ENCODE measurements around the gene SMOC2.
A peak's percentile ranks its signal among the peaks of the same experiment; 100 is the strongest.

The SMOC2 gene

DNA sequence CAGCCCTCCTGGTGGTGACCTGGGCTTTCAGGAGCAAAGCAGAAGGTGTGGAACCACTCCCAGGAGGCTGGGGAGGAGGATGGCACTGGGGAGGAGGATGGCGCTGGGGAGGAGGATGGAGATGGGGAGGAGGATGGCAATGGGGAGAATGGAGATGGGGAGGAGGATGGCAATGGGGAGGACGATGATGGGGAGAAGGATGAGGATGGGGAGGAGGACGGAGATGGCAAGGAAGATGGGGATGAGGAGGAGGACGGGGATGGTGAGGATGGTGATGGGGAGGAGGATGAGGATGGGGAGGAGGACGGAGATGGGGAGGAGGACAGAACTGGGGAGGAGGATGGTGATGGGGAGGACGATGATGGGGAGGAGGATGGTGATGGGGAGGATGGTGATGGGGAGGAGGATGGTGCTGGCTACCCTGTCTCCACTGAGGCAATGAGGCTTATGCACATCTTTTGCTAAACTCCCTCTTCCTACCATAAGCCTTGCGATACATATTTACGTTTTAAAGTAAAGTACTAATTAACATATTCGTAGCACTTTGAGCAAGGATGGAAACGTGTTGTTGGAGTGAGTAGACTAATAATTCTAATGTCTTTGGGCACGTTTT is 7.4 kb downstream of the SMOC2 start:
- DNase-seq = no peak

DNA sequence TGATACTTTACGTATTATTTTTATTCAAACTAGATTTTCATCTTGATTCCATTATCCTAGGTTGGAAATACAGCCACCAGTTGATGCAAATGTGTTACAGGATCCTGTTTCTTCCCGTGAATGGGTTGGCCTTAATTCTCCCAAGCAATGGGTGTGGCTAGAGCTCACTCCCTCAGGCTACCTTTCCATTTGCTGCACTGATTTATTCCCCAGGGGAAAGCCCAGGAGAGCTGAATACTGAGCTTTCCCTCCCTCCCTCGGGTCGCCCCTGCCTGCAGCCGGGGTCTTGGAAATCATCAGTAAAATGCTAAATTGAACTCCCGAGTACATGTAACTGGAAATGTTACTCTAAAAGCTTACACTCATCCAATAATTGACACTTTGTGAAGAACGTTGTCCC is 9.9 kb downstream of the SMOC2 start:
- DNase-seq = no peak

DNA sequence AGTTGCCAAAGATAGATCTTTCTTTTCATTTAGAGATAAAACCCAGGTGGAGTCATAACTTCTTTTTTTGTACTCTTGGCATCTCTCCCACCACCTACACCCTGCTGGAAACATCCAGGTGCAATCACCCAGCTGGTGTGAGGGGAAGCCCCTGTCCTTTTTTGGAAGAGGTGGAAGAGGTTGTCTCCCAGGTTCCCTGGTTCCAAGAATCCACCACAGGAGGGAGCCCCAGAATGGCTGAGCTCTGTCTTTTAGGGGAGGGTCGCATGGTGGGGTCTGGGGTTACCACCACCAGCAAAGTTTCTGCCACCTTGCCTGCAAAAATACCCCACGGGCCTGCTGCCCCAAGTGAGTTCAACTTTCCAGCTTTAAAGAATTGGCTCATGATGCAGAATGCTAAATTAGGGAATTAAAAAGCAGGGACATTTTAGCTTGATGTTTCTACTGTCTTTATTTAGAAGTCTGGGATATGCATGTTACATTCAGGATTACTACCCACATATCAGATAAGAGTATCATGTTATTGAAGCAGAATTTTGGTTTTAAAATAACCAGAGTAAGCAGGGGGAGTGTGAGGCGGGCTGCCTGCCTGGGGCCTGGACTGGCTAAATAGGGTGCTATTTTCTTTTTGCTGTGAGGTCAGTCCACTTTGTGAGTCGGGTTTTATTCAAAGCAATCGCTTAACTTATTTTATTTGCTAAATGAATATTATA is 11.0 kb downstream of the SMOC2 start:
- DNase-seq = peak; percentile 62

DNA sequence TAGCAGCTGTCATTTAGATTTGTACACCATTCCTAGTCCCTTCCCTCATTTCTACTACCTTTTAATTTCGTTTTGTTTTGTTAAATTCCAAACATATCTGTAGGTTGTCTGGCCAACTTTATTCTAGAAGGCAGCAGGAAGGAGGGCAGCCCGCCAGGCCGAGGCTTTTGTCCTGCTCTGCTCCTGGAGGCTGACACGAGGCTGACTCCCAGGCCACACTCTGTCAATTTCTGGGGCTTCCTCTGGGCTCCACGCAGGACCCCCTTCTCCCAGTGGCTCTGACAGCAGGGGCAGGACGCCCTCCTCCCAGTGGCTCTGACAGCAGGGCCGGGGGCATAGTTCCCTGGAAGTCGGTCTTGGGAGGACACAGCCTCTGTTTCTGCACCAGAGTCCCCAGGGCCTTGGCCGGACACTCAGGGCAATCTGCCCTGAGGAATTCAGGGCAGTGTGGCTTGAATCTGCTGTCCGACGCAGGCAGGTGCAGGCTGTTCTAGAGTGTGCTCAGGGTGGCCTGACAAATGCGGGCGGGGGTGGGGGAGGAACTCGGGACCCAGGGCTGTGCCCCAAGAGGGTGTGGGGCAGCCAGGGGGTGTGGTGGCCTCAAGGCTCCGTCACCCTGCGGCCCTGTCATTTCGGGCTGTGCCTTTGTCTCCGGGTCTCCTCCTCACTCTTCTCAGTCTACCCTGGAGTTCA is 11.8 kb downstream of the SMOC2 start:
- no peak for DNase-seq

DNA sequence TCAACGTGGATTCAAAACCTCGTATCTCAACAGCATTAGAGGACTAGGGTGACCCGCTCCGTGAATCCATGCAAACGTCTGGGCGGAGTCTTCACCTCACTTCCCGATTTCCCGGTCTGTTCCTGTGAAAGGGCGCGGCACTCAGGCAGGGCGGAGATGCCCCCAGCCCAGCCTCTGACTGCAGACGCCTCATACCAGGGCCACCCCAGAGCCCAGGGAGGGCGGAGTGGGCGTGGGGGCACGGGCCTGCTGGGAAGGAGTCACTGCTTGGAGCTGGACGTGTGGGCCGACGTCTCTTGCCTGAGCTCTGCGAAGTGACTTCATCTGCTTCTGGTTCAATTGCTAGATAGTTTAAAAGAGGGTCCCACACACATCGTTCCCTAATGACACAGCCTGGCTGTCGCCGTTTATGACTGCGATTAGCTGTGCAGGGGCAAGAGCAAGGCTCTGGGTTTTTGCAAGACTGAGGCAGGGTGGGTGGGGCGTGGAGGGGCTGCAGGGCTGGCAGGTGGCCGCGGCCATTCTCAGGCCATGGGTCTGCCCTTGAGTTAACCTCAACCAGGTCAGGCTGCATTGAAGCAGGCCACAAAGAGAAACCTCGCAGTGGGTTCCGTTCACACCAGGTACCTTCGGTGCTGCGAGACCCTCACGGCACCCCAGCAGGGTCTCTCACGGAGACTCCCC is 15.0 kb downstream of the SMOC2 start:
- no peak for DNase-seq

DNA sequence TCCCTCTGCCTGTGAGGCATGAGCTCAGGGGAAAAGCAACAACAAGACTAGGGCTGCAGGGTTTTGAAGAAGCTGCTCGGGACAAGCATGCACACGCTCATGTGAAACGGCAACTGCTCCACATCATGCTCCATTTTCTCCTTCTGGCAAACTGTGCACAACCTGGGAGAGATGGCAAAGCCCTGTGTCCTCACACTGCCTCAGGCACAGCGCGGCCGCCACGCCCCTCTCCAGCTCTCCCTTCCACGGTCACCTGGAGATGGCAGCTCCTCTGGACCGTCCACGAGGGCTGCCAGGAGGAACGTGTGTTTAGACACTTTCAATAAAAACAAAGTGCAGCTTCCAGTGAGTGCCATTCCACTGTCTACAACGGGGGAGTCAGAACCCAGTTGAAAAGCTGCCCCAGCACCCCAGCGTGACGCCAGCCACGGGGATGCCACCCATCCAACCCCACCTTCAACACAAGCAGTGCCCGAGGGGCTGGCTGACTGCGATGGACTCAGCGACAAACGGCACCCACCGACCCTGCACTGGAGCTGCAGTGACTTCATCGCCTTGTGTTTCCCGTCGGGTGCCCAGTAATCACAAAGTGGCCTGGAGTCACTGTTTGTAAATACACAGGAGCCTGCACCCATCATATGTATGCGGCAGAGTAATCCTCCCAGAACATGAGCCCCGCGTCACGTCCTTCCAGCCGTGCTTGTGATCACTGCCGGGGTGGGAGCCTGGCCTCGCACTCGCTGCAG is 16.1 kb downstream of the SMOC2 start:
- no peak for DNase-seq

DNA sequence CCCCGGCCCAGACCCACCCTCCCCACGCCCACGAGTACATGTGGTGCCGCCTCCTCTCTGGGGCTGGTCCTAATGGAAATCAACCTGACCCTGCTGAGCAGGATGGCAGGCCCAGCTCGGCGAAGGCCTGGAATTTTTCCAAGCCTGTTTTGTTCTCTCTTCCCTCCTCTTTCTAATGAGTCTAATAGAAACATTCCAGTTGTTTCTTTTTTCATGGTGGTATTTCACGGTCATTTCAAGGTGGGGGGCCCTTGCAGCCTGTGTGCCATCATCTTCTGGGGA is 16.6 kb downstream of the SMOC2 start:
- no peak for DNase-seq

DNA sequence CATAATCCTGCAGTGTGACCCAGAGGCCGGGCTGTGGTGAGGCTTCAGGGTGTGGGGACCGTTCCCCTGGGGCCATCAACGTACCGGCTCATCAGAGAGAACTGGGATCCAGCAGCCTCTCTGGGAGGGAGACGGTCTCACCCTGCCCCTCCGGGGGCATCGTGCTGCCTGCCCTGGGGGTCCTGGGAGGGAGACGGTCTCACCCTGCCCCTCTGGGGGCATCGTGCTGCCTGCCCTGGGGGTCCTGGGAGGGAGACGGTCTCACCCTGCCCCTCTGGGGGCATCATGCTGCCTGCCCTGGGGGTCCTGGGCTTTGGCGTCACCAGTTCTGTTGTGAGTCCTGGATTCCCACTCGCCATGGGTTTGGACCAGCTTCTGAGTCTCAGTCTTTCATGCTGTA is 17.1 kb downstream of the SMOC2 start:
- no peak for DNase-seq

DNA sequence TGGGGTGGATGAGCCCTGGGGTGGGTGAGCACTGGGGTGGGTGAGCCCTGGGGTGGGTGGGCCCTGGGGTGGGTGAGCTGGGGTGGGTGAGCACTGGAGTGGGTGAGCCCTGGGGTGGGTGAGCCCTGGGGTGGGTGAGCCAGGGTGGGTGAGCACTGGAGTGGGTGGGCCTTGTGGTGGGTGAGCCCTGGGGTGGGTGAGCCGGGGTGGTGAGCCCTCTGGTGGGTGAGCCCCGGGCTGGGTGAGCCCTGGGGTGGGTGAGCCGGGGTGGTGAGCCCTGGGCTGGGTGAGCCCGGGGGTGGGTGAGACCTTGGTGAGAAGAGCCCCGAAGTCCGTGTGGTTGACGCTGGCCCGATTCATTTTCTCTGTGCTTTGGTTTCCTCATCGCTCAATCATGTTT is 18.6 kb downstream of the SMOC2 start:
- DNase-seq = no peak

DNA sequence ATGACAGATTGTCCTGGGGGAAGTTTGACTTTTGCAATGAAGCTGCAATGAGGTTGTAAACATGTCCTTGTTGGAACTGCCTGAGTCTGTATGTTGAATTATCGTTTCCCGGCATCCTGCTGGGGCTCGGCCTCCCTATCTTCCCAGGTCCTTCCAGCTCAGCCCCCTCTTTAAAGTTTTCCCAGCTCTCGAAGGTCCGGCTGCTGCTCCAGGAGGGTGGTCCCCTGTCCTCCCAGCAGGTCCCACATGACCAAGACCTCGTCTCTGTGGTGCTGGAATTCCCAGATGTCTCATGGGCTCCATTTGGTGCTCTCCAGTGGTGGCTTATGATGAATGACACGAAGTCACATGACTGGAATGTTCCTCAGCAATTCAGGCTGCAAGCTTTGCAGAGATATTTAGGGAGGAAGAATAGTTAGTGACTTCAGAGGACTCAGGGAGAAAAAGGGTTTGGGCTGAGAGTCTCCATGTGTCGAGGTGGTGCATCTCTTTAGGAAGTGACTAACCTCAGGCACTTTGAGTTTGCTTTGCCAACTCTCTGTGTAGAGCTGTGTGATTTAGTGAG is 21.4 kb downstream of the SMOC2 start:
- DNase-seq = no peak

DNA sequence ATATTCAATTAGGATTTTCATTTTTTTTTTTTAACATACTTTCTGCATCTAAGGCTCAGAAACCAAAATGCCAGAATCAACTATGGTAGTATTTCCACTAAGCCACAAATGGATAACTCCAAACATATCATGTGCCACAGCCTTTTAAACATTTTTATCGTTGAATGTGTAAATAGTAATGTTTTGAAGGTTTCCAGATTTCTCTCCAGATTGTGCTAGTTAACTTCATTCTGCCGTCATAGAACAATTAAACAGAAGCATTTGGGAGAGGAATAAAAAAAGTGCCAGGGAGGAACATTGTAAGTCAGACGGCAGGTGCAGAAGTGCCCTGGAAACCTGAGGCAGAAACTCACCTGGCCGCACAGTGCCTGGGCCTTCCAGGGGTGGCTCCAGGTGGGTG is 23.6 kb downstream of the SMOC2 start:
- DNase-seq = peak; percentile 50

DNA sequence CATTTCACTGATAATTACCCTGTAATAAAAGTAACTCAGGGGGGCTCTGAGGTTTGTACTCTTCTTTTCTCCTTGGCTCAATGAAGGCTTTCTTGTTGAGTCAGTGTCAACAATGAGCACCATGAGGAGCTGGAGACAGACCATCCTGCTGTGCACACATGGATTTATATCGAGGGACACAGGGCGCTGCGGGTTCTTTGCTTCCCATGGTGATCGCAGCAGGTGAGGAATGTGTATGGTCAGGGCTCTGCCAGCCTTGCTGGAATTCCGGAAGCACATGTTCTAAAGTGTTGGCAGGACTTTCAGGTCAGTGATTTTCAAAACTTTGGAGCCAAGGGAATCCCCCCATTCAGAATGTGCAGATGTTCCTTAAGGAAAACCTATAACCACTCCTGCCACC is 27.1 kb downstream of the SMOC2 start:
- peak; percentile 96 for DNase-seq

DNA sequence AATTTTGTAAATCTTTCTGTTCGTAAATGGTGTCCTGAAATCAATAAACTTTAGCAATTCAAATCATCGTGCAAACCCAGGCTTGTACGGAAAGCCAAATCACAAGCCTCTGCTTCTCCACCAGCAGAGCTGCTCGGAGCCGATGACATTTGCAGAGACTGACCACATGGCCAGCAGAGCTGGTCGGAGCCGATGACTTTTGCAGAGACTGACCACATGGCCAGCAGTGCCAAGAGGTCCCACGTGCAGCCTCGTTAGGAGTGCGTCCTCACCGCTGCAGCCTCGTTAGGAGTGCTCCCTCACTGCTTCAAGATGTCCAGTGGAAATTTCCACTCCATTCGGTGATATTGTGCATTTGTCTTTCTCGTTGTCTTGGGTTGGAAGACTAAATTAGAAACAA is 28.5 kb downstream of the SMOC2 start:
- DNase-seq = no peak

DNA sequence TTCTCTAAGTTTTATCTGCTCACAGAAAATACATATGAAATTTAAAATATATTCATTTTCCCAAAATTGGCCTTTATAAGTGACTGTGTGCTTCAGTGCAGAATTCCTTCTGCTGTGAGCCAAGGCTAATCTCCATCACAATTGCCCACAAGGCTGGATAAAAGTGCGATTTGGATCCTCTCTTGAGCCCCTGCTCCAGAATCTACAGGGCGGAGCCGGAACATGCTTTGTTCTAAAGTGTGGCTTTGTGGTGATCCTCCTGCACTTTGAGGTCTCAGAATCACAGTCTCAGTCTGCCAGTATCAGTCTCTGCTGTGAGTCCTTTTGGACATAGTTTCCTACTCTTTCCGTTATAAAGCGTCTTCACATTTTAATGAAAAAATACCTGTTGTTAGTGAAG is 28.9 kb downstream of the SMOC2 start:
- DNase-seq = no peak

DNA sequence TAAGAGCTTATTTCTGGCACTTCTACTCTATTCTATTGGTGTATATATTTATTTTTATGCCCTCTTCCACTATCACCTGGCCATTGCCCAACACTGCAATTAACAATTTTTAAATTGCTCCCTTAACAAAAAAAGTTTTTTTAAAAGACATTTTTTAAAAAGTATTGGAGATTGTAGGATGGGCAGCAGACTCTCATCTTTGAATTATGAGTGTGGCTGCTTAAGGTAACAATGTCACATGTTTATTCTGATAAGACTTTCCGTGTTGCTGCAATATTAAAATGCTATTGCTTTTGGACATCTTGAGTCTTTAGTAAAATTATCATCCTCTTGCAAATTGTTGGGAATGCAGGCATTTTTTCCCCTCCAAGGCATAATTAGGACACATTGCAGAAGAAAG is 31.4 kb downstream of the SMOC2 start:
- DNase-seq = no peak

DNA sequence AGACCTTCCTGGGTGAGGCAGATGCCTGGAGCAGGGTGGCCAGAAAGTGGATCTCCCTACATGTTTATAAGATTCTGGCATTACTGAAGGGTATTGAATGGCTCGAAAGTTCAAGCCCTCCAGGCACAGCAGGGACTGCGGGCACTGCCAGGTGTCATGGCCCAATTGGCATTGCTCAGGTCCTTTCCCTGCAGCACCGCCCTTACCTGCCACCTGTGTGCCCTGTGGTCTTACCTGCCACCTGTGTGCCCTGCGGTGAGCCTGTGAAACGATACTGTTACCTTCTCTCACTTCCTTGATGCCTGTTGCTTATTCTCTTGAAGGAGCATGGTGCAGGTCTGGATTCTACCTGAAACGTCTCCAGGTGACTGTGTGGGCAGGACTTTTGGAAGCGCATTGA is 32.2 kb downstream of the SMOC2 start:
- no peak for DNase-seq

DNA sequence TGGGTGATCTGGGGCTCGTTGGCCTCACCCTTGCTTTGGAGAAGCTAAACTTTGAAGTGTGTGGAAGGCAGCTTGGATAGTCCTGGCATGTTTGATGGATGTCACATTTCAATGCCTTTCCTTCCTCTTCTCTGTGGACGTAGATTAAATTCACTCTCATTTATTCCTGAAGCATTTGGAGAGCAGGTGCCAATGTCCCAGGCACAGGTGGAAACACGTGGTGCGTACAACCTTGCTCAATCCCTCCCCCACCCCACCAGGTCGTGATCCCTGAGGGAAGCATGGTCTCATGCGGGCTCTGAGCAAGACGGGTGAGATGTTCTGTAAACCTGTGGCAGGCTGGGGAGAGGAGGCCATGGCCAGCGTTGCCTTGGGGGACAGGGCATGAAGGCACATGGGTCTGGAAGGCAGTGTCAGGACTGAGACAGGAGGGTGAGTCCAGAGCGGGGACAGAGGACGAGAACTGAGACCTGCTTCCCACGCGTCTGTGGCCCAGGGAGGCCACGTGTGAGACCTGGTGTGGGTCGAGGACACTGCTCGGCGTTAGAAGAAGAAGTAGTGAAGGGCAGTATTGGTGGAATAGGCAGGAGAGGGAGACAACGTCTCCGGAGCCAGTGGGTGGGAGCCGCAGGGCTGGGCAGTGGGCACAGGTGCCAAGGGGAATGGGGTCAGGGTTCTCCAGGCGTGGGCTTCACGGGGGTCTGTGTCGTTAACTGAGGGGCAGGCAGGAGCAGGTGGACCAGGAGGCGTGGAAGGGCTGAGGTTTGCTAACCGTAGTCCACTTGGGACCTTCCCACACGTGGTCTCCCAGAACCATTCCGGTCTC is 34.4 kb downstream of the SMOC2 start:
- no peak for DNase-seq

DNA sequence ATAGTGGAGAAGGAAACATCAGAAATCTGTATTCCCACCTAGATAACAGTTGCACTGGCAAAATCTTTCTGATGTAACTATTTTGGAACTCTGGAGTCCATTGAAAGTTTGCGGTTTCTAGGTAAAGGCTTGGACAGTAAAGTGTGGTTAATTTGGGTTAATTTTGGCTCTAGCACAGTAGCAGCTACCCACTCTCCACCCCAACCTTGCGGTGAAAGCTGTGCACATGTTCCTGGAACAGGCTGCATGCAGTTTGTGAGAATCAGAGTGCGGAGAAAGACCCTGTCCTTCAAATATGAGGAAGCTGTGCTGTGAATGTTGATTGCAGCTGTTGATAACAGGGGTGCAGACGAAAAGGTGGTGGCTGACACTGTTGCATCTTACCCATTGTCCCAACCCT is 38.4 kb downstream of the SMOC2 start:
- no peak for DNase-seq

DNA sequence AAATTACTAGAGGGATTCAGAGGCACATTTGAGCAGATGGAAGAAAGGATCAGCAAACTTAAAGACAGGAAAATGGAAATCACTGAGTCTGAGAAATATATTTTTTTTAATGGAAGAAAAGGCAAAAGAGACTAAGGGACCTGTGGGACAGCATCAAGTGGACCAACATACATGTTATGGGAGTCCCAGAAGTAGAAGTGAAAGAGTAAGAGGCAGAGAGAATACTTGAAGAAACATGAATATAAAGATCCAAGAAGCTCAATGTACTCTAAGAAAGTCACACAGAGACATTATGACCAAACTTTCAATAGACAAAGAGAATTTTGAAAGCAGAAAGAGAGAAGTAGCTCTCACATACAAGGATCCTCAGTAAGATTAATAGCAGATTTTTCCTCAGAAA is 39.5 kb downstream of the SMOC2 start:
- no peak for DNase-seq

DNA sequence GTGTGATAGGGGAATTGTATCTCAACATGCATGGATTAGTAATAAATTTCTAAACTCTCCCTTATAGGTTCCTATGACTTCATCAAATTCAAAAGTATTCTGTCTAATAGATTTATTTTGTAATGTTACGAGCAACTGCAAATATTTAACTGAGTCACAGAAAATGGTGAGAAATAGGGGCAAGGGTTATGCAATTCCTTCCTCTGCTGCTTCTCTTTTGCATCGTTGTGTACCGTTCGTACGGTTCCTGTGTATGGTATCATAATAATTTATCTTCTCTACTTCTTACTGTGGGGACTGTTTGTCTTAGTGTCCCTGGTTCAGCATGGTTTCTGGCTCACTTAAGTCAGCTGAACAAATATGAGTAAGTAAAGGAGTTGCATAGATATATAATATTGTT is 44.8 kb downstream of the SMOC2 start:
- no peak for DNase-seq

DNA sequence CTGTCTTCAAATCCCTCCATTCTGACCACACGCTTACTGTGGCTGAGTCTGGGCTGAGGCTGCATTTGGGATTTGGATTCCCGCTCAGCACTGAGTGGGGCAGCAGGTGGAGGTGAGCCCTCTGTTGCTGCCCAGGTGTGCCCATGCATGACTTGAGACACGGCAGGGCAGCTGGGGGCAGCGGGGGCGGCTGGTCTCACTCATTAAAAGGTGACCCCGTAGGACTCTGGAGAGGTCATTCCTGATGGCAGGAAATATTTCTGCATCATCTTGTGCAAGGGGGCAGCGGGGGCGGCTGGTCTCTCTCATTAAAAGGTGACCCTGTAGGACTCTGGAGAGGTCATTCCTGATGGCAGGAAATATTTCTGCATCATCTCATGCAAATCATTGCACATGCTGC is 49.8 kb downstream of the SMOC2 start:
- no peak for DNase-seq

DNA sequence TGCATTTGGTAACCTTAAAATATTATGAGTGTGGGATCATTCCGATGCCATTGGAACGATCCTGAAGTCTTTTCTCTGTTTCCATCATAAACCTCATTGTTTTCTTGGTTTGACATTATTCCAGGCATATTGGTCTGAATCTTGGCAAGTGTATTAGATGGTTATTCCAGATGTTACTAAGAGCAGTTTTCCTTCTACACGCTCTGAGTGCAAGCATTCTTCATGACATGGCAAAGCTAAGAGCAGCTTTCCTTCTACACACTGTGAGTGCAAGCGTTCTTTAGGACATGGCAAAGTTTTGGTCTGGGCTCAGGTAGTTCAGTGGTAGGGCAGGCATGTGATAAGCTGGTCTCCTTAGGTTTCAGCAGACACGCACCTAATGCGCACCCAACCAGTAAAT is 53.0 kb downstream of the SMOC2 start:
- DNase-seq = no peak

Data from NCI-H146 (cell line).